Neural progenitor cell (in vitro differentiated cells): Measurements from ENCODE around the gene PRKCSH. TPM values are rescaled to one million over a fixed set of nuclear protein-coding genes. Genes with fewer than 3 reads are reported as not detected.

Source experiments
- DNase-seq: peaks from one replicate; pipeline ENCODE4 v3.0.0-alpha.2; 2016; ENCODE audit warnings: low spot score
- H2AFZ ChIP-seq: fragments of 200-600 bp; sonication (generic); replicated peaks from 2 replicates; pipeline ENCODE4 v1.6.1; 2016; ENCODE audit warnings: antibody characterized with exemption
- H3F3A ChIP-seq: fragments of 200-600 bp; sonication (generic); 2 replicates; pipeline ENCODE4 v1.6.1; 2016; ENCODE audit warnings: antibody characterized with exemption, low read depth
- H3K27ac ChIP-seq: fragments of 200-600 bp; sonication (generic); 2 replicates; pipeline ENCODE4 v1.5.1; 2016; ENCODE audit warnings: mild to moderate bottlenecking
- H3K27me3 ChIP-seq: fragments of 200-600 bp; sonication (generic); 2 replicates; pipeline ENCODE4 v1.6.1; 2016; ENCODE audit warnings: mild to moderate bottlenecking, moderate library complexity
- H3K36me3 ChIP-seq: fragments of 200-600 bp; sonication (generic); 2 replicates; pipeline ENCODE4 v1.5.1; 2016
- H3K4me1 ChIP-seq: fragments of 200-600 bp; sonication (generic); 2 replicates; pipeline ENCODE4 v1.6.1; 2016; ENCODE audit warnings: mixed run types
- H3K4me2 ChIP-seq: fragments of 200-600 bp; sonication (generic); 2 replicates; pipeline ENCODE4 v1.6.1; 2016
- H3K4me3 ChIP-seq: fragments of 200-600 bp; sonication (generic); 2 replicates; pipeline ENCODE4 v1.5.1; 2016
- H3K79me2 ChIP-seq: fragments of 200-600 bp; sonication (generic); 2 replicates; pipeline ENCODE4 v1.6.1; 2016; ENCODE audit warnings: low read depth
- H3K9ac ChIP-seq: fragments of 200-600 bp; sonication (generic); 2 replicates; pipeline ENCODE4 v1.6.1; 2016
- H3K9me3 ChIP-seq: fragments of 200-600 bp; sonication (generic); 2 replicates; pipeline ENCODE4 v1.5.1; 2016; ENCODE audit warnings: low read depth
- H4K20me1 ChIP-seq: fragments of 200-600 bp; sonication (generic); 2 replicates; pipeline ENCODE4 v1.6.1; 2016; ENCODE audit warnings: low read depth
- H3K27ac Mint-ChIP-seq: 3 replicates; pipeline ENCODE4 v1.8.0; 2021; ENCODE audit warnings: mixed read lengths
- H3K27me3 Mint-ChIP-seq: 2 replicates; pipeline ENCODE4 v1.8.0; 2022; ENCODE audit warnings: low read depth, mild to moderate bottlenecking, inconsistent platforms, moderate library complexity, mixed read lengths; ENCODE audit not compliant: insufficient read depth
- H3K36me3 Mint-ChIP-seq: 3 replicates; pipeline ENCODE4 v1.8.0; 2021; ENCODE audit warnings: mixed read lengths
- H3K4me1 Mint-ChIP-seq: 3 replicates; pipeline ENCODE4 v1.8.0; 2021; ENCODE audit warnings: mixed read lengths
- H3K4me3 Mint-ChIP-seq: 3 replicates; pipeline ENCODE4 v1.8.0; 2021; ENCODE audit warnings: mild to moderate bottlenecking, moderate library complexity, mixed read lengths
- H3K9me3 Mint-ChIP-seq: 3 replicates; pipeline ENCODE4 v1.8.0; 2020; ENCODE audit warnings: mixed read lengths
- CTCF ChIP-seq: fragments of 200-600 bp; sonication (generic); IDR thresholded peaks from 2 replicates; pipeline ENCODE4 v1.5.1; 2017; ENCODE audit warnings: antibody characterized with exemption, mild to moderate bottlenecking
- EZH2 ChIP-seq: fragments of 200-600 bp; sonication (generic); IDR thresholded peaks from 2 replicates; pipeline ENCODE4 v1.6.1; 2017; ENCODE audit warnings: antibody characterized with exemption, mild to moderate bottlenecking, moderate library complexity
- EZH2phosphoT487 ChIP-seq: fragments of 200-600 bp; sonication (generic); IDR thresholded peaks from 2 replicates; pipeline ENCODE4 v1.6.1; 2017; ENCODE audit warnings: antibody characterized with exemption
- total RNA-seq: library from RNA; depleted of rRNA; stranded (reverse); fragments of >200 nt; gene quantifications from 2 replicates; pipeline ENCODE4 v1.2.3, GENCODE V29; 2015; ENCODE audit warnings: low replicate concordance

Gene PRKCSH
- total RNA-seq, 1 donor from 2014 or later = 53.6 TPM

- peaks cover 28% of the 10 kb centered on the region for H3K27me3 ChIP-seq
- H3K36me3 ChIP-seq = no peaks in the 10 kb centered on the region
- H3K4me1 ChIP-seq = no peaks in the 10 kb centered on the region
- H3K27ac ChIP-seq = no peak overlapping the region
- TF ChIP-seq EZH2phosphoT487 = no peak
- no peak for TF ChIP-seq CTCF
- TF ChIP-seq EZH2 = no peak
- H3F3A ChIP-seq = peaks cover 10% of the 10 kb centered on the region
- H4K20me1 ChIP-seq = peaks cover 27% of the 10 kb centered on the region
- no peaks in the 10 kb centered on the region for H3K9me3 ChIP-seq
- Mint-ChIP-seq H3K36me3 (peaks cover 8% of the 10 kb centered on the region), H3K27me3 (peaks cover 25% of the 10 kb centered on the region), H3K27ac (peak overlapping the region; percentile 76), H3K9me3 (peaks cover 3% of the 10 kb centered on the region), H3K4me1 (peaks cover 11% of the 10 kb centered on the region), H3K4me3 (peak overlapping the region; percentile 54)
- DNase-seq = no peak
- no peak overlapping the region for H3K4me2 ChIP-seq
- H3K9ac ChIP-seq = no peak overlapping the region
- no peaks in the 10 kb centered on the region for H3K79me2 ChIP-seq
- no peak overlapping the region for H3K4me3 ChIP-seq
- H2AFZ ChIP-seq = no peak overlapping the region
Observed at GRCh38 chr19:11485245-11485837, 49.9 kb downstream of the PRKCSH start.

GRCh38 chr19:11486661-11487503 lies 51.4 kb downstream of the PRKCSH start:
- no peaks in the 10 kb centered on the region for H3K9me3 ChIP-seq
- H2AFZ ChIP-seq = no peak overlapping the region
- TF ChIP-seq CTCF = no peak
- no peak for TF ChIP-seq EZH2phosphoT487
- TF ChIP-seq EZH2 = no peak
- DNase-seq = no peak
- peaks cover 13% of the 10 kb centered on the region for H3K27me3 ChIP-seq
- H3K79me2 ChIP-seq = no peaks in the 10 kb centered on the region
- no peak overlapping the region for H3K4me2 ChIP-seq
- H3K27ac ChIP-seq = no peak overlapping the region
- no peak overlapping the region for H3K27ac Mint-ChIP-seq
- H3K9me3 Mint-ChIP-seq = no peaks in the 10 kb centered on the region
- H3K36me3 Mint-ChIP-seq = peaks cover 13% of the 10 kb centered on the region
- H3K4me3 Mint-ChIP-seq = no peak overlapping the region
- no peaks in the 10 kb centered on the region for H3K36me3 ChIP-seq
- no peaks in the 10 kb centered on the region for H3K4me1 ChIP-seq
- H3K27me3 Mint-ChIP-seq = peaks cover 17% of the 10 kb centered on the region
- no peak overlapping the region for H3K9ac ChIP-seq
- peaks cover under 1% of the 10 kb centered on the region for H3F3A ChIP-seq
- H3K4me1 Mint-ChIP-seq = peaks cover 4% of the 10 kb centered on the region
- H4K20me1 ChIP-seq = peaks cover 11% of the 10 kb centered on the region
- H3K4me3 ChIP-seq = no peak overlapping the region

- no peak overlapping the region for H2AFZ ChIP-seq
- Mint-ChIP-seq H3K9me3 (no peaks in the 10 kb centered on the region), H3K27ac (no peak overlapping the region), H3K36me3 (peaks cover 7% of the 10 kb centered on the region), H3K4me3 (no peak overlapping the region), H3K4me1 (no peaks in the 10 kb centered on the region), H3K27me3 (peaks cover 7% of the 10 kb centered on the region)
- no peak overlapping the region for H3K27ac ChIP-seq
- H3K4me2 ChIP-seq = no peak overlapping the region
- TF ChIP-seq EZH2phosphoT487 (no peak), CTCF (no peak), EZH2 (no peak)
- H3F3A ChIP-seq = no peaks in the 10 kb centered on the region
- H3K79me2 ChIP-seq = no peaks in the 10 kb centered on the region
- H3K9ac ChIP-seq = no peak overlapping the region
- no peaks in the 10 kb centered on the region for H4K20me1 ChIP-seq
- H3K27me3 ChIP-seq = no peaks in the 10 kb centered on the region
- no peaks in the 10 kb centered on the region for H3K9me3 ChIP-seq
- no peaks in the 10 kb centered on the region for H3K4me1 ChIP-seq
- DNase-seq = no peak
- no peak overlapping the region for H3K4me3 ChIP-seq
- no peaks in the 10 kb centered on the region for H3K36me3 ChIP-seq
Observed at GRCh38 chr19:11489378-11489777, 53.9 kb downstream of the PRKCSH start.
